Omental fat pad (tissue), 4 donors: ENCODE results near the gene PRKAR1B. TPM values are rescaled to one million over a fixed set of nuclear protein-coding genes. Genes with fewer than 3 reads are reported as not detected.
"Not testable (repeated sequence)": the region's sequence is repeated elsewhere in the genome, so short reads cannot be mapped to it uniquely, and the experiment has no call there.

Source experiments
- ATAC-seq: fragments of 150-250 bp; one replicate; pipeline ENCODE4 v1.9.1; 2016; ENCODE audit warnings: mild to moderate bottlenecking, moderate library complexity; ENCODE audit not compliant: low FRiP score
- DNase-seq: peaks from one replicate; pipeline ENCODE4 v3.0.0-alpha.2; 2019; ENCODE audit warnings: low spot score
- total RNA-seq, 4 donors: library from RNA; depleted of rRNA; stranded (reverse); fragments of >200 nt; gene quantifications; one replicate each; pipeline ENCODE4 v1.1.0, GENCODE V29; 2016
- TF ChIP-seq, protein P1 (sequence below), 3 donors: fragments of 450-650 bp; IDR thresholded peaks; one replicate each; pipeline ENCODE4 v1.5.1; 2016 to 2017; ENCODE audit warnings: antibody characterized with exemption in 3 of 3, mild to moderate bottlenecking in 3 of 3, moderate library complexity in 2 of 3

The PRKAR1B gene
- total RNA-seq, 4 donors from 2014 or later: 9.0 to 11.4 (median 10.3) TPM

DNA sequence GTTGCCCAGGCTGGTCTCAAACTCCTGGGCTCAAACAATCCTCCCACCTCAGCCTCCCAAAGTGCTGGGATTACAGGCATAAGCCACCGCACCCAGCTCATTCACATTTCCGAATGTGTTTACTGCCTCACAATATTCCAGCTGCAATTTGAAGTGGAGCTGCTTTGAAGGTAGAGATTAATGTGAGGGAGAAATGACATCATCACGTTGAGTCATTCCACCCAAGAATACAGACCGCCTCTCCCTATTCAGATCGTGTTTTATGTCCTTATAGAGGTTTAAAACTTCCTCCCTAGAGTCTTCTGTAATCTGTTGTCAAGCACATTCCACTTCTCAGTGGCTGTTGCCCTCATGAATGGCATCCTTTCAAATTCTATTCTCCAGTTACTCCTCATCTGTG lies 107.0 kb downstream of the PRKAR1B start:
- DNase-seq (no peak), ATAC-seq (no peak)
- TF ChIP-seq, protein P1, sequence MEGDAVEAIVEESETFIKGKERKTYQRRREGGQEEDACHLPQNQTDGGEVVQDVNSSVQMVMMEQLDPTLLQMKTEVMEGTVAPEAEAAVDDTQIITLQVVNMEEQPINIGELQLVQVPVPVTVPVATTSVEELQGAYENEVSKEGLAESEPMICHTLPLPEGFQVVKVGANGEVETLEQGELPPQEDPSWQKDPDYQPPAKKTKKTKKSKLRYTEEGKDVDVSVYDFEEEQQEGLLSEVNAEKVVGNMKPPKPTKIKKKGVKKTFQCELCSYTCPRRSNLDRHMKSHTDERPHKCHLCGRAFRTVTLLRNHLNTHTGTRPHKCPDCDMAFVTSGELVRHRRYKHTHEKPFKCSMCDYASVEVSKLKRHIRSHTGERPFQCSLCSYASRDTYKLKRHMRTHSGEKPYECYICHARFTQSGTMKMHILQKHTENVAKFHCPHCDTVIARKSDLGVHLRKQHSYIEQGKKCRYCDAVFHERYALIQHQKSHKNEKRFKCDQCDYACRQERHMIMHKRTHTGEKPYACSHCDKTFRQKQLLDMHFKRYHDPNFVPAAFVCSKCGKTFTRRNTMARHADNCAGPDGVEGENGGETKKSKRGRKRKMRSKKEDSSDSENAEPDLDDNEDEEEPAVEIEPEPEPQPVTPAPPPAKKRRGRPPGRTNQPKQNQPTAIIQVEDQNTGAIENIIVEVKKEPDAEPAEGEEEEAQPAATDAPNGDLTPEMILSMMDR (IDR thresholded peaks at IDR 0.05): no peak

DNA sequence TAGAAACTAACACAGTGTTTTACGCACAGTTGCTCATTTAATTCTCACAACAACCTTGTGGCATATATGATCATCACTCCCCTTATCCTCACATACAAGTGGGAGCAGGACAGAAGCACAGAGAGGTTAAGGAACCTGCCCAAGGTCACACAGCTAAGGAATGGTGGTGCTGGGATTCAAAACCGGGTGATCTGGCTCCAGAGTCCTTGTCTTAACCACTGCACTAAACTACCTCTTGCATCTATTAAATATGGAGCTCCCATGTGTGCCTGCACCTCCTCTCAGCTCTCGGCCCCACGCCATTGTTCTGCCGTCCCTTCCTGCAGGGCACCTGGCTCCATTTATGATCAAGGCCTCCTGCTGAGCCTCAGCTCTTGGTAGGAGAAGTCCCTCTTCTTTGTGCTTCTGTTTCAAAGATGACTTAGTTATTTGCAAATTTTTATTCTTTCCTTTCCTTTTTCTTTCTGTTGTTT lies 107.7 kb downstream of the PRKAR1B start:
- ATAC-seq (no peak), DNase-seq (no peak)
- TF ChIP-seq, protein P1 (IDR thresholded peaks at IDR 0.05): no peak

DNA sequence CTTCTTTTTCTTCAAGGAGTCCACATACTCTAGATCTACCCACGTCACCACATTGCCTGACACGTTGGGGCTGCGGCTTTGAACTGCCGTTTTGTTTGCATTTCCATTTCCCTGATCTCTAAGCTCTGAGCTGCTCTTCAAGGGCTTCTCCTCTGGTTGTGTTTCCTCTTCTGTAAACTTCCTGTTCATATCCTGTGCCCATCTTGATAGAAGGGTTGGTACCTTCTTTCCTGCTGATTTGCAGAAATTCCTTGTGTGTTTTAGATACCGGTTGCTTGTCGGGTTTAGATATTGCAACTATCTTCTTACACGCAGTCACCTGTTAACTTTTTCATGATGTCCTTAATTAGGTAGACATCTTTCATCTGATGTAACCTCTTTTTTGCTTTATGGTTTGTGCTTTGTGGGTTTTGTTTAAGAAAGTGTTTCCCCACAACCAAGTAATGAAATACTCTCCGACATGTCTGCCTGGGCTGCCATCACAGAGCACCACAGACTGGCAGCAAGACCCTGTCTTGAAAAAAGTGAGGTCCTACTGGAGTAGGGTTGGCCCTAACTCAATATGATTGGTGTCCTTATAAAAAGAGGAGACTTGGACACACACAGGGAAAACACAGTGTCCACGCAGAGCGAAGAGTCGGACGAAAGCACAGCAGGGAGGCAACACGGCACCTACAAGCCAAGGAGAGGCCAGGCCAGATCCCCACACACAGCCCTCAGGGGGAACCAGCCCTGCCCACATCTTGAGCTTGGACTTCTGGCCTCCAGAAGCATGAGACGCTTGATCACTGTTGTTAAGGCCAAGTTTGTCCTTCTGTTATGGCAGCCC lies 108.3 kb downstream of the PRKAR1B start:
- TF ChIP-seq, protein P1 (IDR thresholded peaks at IDR 0.05): no peak
- no peak for DNase-seq
- ATAC-seq: no peak

DNA sequence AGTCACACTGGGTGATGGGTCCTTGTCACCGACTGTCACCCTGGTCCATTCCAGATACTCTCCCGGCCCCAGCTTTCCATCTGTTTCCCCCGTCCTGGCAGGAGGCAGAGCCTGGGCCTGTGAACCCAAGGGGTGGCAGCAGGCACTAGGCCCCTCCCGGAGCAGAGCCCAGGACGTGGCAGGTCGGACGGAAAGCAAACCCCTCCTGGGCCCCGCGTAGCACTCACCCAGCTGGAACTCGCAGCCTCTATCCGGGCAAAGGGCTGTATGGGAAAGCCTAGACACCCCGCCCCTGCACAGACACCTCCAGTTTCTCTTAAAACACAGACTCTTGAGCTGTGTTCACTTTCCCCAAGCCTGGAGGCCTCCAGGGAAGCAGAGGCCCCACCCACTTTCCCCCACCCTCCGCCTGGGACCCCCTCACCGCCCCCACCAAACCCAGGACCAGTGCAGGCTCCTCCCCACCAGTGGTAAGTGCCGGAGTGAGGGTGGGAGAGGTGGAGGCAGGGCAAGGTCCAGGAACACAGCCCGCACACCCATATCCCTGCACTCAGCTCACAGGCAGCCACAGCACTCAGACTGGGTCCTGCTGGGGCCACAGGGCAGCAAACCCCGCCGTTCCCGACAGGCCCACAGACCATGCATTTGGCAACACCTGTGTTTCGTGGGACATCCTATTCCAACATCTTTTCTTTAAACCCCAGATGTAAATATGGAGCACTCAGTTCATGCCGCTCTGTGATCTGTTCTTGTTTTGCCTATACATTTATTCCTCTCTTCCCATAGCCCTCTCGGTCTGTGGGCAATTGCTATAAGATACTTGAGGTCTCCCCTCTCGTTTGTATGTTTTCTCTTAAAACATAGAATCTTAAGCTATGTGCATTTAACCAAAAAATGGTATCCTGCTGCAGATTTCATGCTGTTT lies 109.2 kb downstream of the PRKAR1B start:
- ATAC-seq (no peak), DNase-seq (no peak)
- TF ChIP-seq, protein P1 (IDR thresholded peaks at IDR 0.05): no peak

DNA sequence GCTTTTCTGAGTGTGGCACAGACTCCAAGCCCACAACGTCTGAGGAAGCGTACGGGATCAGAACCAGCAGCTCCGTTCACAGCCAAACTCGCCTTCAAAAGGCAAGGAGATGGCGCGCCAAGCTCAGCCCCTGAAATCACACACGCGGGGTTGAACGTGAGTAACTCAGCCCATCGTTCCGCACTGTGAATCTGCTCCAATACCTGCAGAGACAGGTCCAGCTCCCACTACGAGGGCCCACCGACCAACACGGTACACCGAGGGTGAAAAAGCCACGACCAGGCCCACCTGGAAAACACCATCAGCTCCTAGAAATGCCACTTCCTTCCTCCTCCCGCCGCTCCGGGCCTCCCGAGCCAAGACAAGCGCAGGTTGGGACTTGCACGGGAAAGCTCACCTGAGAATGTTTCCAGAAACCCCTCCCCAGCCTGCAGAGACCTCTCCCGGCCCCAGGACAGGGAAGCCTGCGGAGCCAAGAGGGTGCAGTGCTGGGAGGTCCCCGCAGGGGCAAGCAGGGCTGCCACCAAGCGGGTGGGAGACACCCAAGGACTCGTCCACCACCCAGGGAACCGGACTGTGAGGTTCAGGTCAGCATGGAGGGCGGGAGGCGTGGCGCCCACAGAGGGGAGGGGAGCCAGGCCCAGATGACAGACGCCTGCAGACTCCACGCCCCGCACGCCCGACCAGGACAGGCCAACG lies 113.5 kb downstream of the PRKAR1B start:
- TF ChIP-seq, protein P1 (IDR thresholded peaks at IDR 0.05): no peak
- ATAC-seq: no peak
- DNase-seq: no peak

DNA sequence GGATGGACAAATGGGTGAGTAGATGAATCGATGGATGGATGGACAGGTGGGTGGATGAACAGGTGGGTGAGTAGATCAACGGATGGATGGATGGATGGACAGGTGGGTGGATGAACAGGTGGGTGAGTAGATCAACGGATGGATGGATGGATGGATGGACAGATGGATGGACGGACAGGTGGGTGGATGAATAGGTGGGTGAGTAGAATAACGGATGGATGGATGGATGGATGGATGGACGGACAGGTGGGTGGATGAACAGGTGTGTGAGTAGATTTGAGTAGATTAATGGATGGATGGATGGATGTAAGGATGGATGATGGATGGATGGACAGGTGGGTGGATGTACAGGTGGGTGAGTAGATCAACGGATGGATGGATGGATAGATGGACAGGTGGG lies 115.2 kb downstream of the PRKAR1B start:
- not testable (repeated sequence) for ATAC-seq, DNase-seq
